ENCODE measurements around the gene ZIK1.

The ZIK1 gene

GRCh38 chr19:57623091-57623490, 39.1 kb downstream of the ZIK1 start:
- Histone ChIP-seq H3K27ac (no peak overlapping the region), H3K4me3 (no peak overlapping the region)
- TF ChIP-seq CTCF (IDR thresholded peaks at IDR 0.05) = no peak
- no peak for DNase-seq (ENCODE audit: low spot score)

GRCh38 chr19:57632987-57633831, 49.3 kb downstream of the ZIK1 start, which contains the start of gene ZNF211:
Gene ZNF211 (plus strand): TSS chr19:57633168. CDS start chr19:57633347, 179 bp downstream.
- TF ChIP-seq CTCF (IDR thresholded peaks at IDR 0.05) = no peak
- peak within 1 kb of the TSS; percentile 96 for H3K4me3 ChIP-seq
- DNase-seq (ENCODE audit: low spot score) = peak; percentile 93
- H3K27ac ChIP-seq = peak within 1 kb of the TSS; percentile 81 to 90

- TF ChIP-seq CTCF (IDR thresholded peaks at IDR 0.05) = no peak
- H3K4me3 ChIP-seq = peak overlapping the region; percentile 96
- DNase-seq (ENCODE audit: low spot score) = no peak
- no peak overlapping the region for H3K27ac ChIP-seq
These were observed 49.8 kb downstream of the ZIK1 start for GRCh38 chr19:57633832-57634131.

GRCh38 chr19:57637379-57637778, 53.4 kb downstream of the ZIK1 start:
- no peak for TF ChIP-seq CTCF (IDR thresholded peaks at IDR 0.05)
- no peak overlapping the region for H3K4me3 ChIP-seq
- DNase-seq (ENCODE audit: low spot score) = no peak
- no peak overlapping the region for H3K27ac ChIP-seq

- TF ChIP-seq CTCF (IDR thresholded peaks at IDR 0.05) = no peak
These were observed 57.8 kb downstream of the ZIK1 start for GRCh38 chr19:57641715-57642234.

GRCh38 chr19:57642396-57643046, 58.6 kb downstream of the ZIK1 start:
- Histone ChIP-seq H3K4me3 (peak overlapping the region; percentile 39), H3K27ac (no peak overlapping the region)
- no peak for TF ChIP-seq CTCF (IDR thresholded peaks at IDR 0.05)
- DNase-seq (ENCODE audit: low spot score) = no peak

More at GRCh38 chr19:57641715-57642234, 57.8 kb downstream of the ZIK1 start:
- DNase-seq (ENCODE audit: low spot score) = no peak
- Histone ChIP-seq H3K4me3 (peak overlapping the region; percentile 39), H3K27ac (no peak overlapping the region)

All from coronary artery (tissue), 2 donors.